OCI-LY7 (cell line): Measurements from ENCODE around the gene FLNA. TPM values are rescaled to one million over a fixed set of nuclear protein-coding genes. Genes with fewer than 3 reads are reported as not detected.
A peak's percentile ranks its signal among the peaks of the same experiment; 100 is the strongest.

Experiments used
- Bru-seq: library from RNA; stranded (reverse); fragments of 400-500 nt; gene quantifications from one replicate; lab custom pipeline; 2021; lab: Mats Ljungman, UMichigan
- BruChase-seq, 2 experiments: library from RNA; stranded (reverse); fragments of 400-500 nt; gene quantifications; one replicate each; lab custom pipeline; 2021; lab: Mats Ljungman, UMichigan
- BruUV-seq: library from RNA; stranded (reverse); fragments of 400-500 nt; replicated peaks from 2 replicates; lab custom pipeline; 2021; lab: Mats Ljungman, UMichigan
- CTCF ChIA-PET: fragments of 300-600 bp; sonication (Branson Sonifier 250); formaldehyde crosslinking; loops from one replicate; lab custom pipeline; 2022; ENCODE audit warnings: antibody characterized with exemption; ENCODE audit not compliant: unreplicated experiment; lab: Charles Lee
- POLR2A ChIA-PET: fragments of 300-600 bp; sonication (Branson Sonifier 250); formaldehyde crosslinking; loops from one replicate; lab custom pipeline; 2022; ENCODE audit warnings: antibody characterized with exemption; lab: Charles Lee
- DNase-seq: peaks from one replicate; pipeline ENCODE4 v3.0.0-alpha.2; 2015; ENCODE audit warnings: low spot score
- H2AFZ ChIP-seq: fragments of 200-600 bp; sonication (generic), shearing (Covaris generic); 2 replicates; pipeline ENCODE4 v1.6.1; 2014; ENCODE audit warnings: mild to moderate bottlenecking, antibody characterized with exemption, low read length, moderate library complexity
- H3K27ac ChIP-seq: fragments of 200-600 bp; sonication (generic); 2 replicates; pipeline ENCODE4 v1.5.1; 2014; ENCODE audit warnings: mixed run types, low read depth, mild to moderate bottlenecking, moderate library complexity, low read length, inconsistent platforms; ENCODE audit not compliant: poor library complexity, severe bottlenecking
- H3K36me3 ChIP-seq: fragments of 200-600 bp; sonication (generic); 2 replicates; pipeline ENCODE4 v1.6.1; 2014; ENCODE audit warnings: mild to moderate bottlenecking, antibody characterized with exemption, low read length, moderate library complexity, mixed read lengths; ENCODE audit not compliant: insufficient read depth
- H3K4me1 ChIP-seq: fragments of 200-600 bp; sonication (generic); 2 replicates; pipeline ENCODE4 v1.5.1; 2014; ENCODE audit warnings: mild to moderate bottlenecking, low read length; ENCODE audit not compliant: insufficient read depth, poor library complexity, severe bottlenecking
- H3K4me2 ChIP-seq: fragments of 200-600 bp; sonication (generic); 2 replicates; pipeline ENCODE4 v1.6.1; 2014; ENCODE audit warnings: mild to moderate bottlenecking, low read length
- H3K4me3 ChIP-seq: fragments of 200-600 bp; sonication (generic); 2 replicates; pipeline ENCODE4 v1.5.1; 2014; ENCODE audit warnings: mild to moderate bottlenecking, low read depth, low read length; ENCODE audit not compliant: poor library complexity, severe bottlenecking
- H3K79me2 ChIP-seq: fragments of 200-600 bp; sonication (generic); 2 replicates; pipeline ENCODE4 v1.6.1; 2016; ENCODE audit warnings: low read depth, mild to moderate bottlenecking, low read length, moderate library complexity, mixed read lengths; ENCODE audit not compliant: insufficient read depth
- H3K9me2 ChIP-seq: fragments of 200-600 bp; sonication (generic); 2 replicates; pipeline ENCODE4 v1.6.1; 2016; ENCODE audit warnings: mild to moderate bottlenecking, low read length, mixed read lengths; ENCODE audit not compliant: insufficient read depth
- H3K9me3 ChIP-seq: fragments of 200-600 bp; sonication (generic); 2 replicates; pipeline ENCODE4 v1.6.1; 2014; ENCODE audit warnings: mild to moderate bottlenecking, mixed run types, low read length, mixed read lengths
- H4K20me1 ChIP-seq: fragments of 200-600 bp; sonication (generic); 2 replicates; pipeline ENCODE4 v1.6.1; 2014; ENCODE audit warnings: mild to moderate bottlenecking, antibody characterized with exemption, low read length, moderate library complexity, mixed read lengths; ENCODE audit not compliant: insufficient read depth
- CTCF ChIP-seq: fragments of 200-600 bp; sonication (generic); conservative IDR thresholded peaks from 2 replicates; pipeline ENCODE4 v1.5.1; 2014; ENCODE audit warnings: mild to moderate bottlenecking, antibody characterized with exemption, low read length, moderate library complexity, mixed read lengths
- EZH2phosphoT487 ChIP-seq: fragments of 200-600 bp; sonication (generic); IDR thresholded peaks from 2 replicates; pipeline ENCODE4 v1.6.1; 2018; ENCODE audit warnings: low read depth, borderline replicate concordance, mild to moderate bottlenecking, mixed run types, antibody characterized with exemption, low read length, moderate library complexity, mixed read lengths
- intact Hi-C: fragments of 100-400 bp; cut with micrococcal nuclease; formaldehyde crosslinking; loops from one replicate; pipeline ENCODE4 v1.10.0; 2022; ENCODE audit not compliant: unreplicated experiment
- long read RNA-seq: library from polyadenylated mRNA; stranded (forward); transcript quantifications from one replicate; pipeline ENCODE4 v2.0.0, GENCODE V29; 2022
- total RNA-seq, 2 experiments: library from RNA; depleted of rRNA in 1 of 2; stranded (reverse); fragments of >200 nt in 1 of 2; shearing (Covaris generic) in 1 of 2; gene quantifications; 2 replicates each; pipeline ENCODE4 v1.2.3, GENCODE V29; 2014 to 2022

FLNA gene, protein sequence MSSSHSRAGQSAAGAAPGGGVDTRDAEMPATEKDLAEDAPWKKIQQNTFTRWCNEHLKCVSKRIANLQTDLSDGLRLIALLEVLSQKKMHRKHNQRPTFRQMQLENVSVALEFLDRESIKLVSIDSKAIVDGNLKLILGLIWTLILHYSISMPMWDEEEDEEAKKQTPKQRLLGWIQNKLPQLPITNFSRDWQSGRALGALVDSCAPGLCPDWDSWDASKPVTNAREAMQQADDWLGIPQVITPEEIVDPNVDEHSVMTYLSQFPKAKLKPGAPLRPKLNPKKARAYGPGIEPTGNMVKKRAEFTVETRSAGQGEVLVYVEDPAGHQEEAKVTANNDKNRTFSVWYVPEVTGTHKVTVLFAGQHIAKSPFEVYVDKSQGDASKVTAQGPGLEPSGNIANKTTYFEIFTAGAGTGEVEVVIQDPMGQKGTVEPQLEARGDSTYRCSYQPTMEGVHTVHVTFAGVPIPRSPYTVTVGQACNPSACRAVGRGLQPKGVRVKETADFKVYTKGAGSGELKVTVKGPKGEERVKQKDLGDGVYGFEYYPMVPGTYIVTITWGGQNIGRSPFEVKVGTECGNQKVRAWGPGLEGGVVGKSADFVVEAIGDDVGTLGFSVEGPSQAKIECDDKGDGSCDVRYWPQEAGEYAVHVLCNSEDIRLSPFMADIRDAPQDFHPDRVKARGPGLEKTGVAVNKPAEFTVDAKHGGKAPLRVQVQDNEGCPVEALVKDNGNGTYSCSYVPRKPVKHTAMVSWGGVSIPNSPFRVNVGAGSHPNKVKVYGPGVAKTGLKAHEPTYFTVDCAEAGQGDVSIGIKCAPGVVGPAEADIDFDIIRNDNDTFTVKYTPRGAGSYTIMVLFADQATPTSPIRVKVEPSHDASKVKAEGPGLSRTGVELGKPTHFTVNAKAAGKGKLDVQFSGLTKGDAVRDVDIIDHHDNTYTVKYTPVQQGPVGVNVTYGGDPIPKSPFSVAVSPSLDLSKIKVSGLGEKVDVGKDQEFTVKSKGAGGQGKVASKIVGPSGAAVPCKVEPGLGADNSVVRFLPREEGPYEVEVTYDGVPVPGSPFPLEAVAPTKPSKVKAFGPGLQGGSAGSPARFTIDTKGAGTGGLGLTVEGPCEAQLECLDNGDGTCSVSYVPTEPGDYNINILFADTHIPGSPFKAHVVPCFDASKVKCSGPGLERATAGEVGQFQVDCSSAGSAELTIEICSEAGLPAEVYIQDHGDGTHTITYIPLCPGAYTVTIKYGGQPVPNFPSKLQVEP (N-terminal part only)
- total RNA-seq (2014; rRNA removed; shearing (Covaris generic)) (78.8 and 91.2 TPM in 2 replicates), total RNA-seq (2022) (96.9 and 97.7 TPM in 2 replicates), Bru-seq, nascent RNA (percentile 47 among the genes with signal in this experiment), BruChase-seq, experiment 1, labeled RNA remaining after a 6-hour chase (percentile 75 among the genes with signal in this experiment), BruChase-seq, experiment 2, labeled RNA remaining after a 2-hour chase (percentile 65 among the genes with signal in this experiment)
- long read RNA-seq, full-length matches to known transcripts, result 10 of 62 reads
- long read RNA-seq, partial matches to known transcripts, result 36 of 62 reads
- long read RNA-seq, other reads (novel, unspliced or antisense), result 16 of 62 reads

GRCh38 chrX:154374313-154375155 is at the start of gene FLNA:
Gene FLNA (minus strand): TSS chrX:154374634. CDS start chrX:154371245, 3,389 bp downstream.
- Histone ChIP-seq H3K9me2 (no peaks in the 10 kb centered on the region), H3K9me3 (no peaks in the 10 kb centered on the region), H3K27ac (no peak within 1 kb of the TSS), H3K79me2 (peaks cover 11% of the 10 kb centered on the region), H2AFZ (peak within 1 kb of the TSS; percentile 66), H3K4me2 (peak within 1 kb of the TSS; percentile 51), H3K36me3 (no peaks in the 10 kb centered on the region), H3K4me1 (peaks cover 36% of the 10 kb centered on the region), H3K4me3 (no peak within 1 kb of the TSS), H4K20me1 (0 out of 2 replicates have a peak, but pooled peaks cover 3% of the 10 kb centered on the region)
- DNase-seq, result no peak
- no TSS peak for BruUV-seq
- TF ChIP-seq EZH2phosphoT487 (no peak), CTCF (peak; percentile 22; the same call in 1 of the 2 replicates)
- CTCF ChIA-PET, result no interaction called here
- intact Hi-C loops, result loop anchor here (2.0 to 10.0 kb wide), 2 partner anchors 54 to 450 kb away; partner anchors contain the start of gene ARHGAP4
- POLR2A ChIA-PET, result no interaction called here

GRCh38 chrX:154420402-154420756 is 45.9 kb upstream of the FLNA start:
- intact Hi-C loops, result no loop called here
- no peaks in the 10 kb centered on the region for H3K9me2 ChIP-seq
- H3K9me3 ChIP-seq, result no peaks in the 10 kb centered on the region
- H3K36me3 ChIP-seq, result peaks cover under 1% of the 10 kb centered on the region
- BruUV-seq, result no TSS peak
- ChIA-PET CTCF (no interaction called here), POLR2A (interaction anchor here (0.9 kb wide), 1 partner anchor 8 kb away, joined by 3 read pairs; no protein-coding TSS in a partner anchor)
- no peaks in the 10 kb centered on the region for H3K79me2 ChIP-seq
- no peak overlapping the region for H2AFZ ChIP-seq
- no peak for DNase-seq
- no peak overlapping the region for H3K4me3 ChIP-seq
- H3K4me1 ChIP-seq, result no peaks in the 10 kb centered on the region
- no peak overlapping the region for H3K27ac ChIP-seq
- H4K20me1 ChIP-seq, result no peaks in the 10 kb centered on the region
- no peak for TF ChIP-seq CTCF
- TF ChIP-seq EZH2phosphoT487, result no peak
- H3K4me2 ChIP-seq, result no peak overlapping the region
